Neural cell (in vitro differentiated cells): Measurements from ENCODE around the gene ANKRD65. TPM values are rescaled to one million over a fixed set of nuclear protein-coding genes. Genes with fewer than 3 reads are reported as not detected.

Experiments used
- H2AFZ ChIP-seq: fragments of 200-600, 300-800 bp; sonication (generic), shearing (Covaris generic); 2 replicates; pipeline ENCODE4 v1.6.0; 2014; ENCODE audit warnings: low read depth, mild to moderate bottlenecking, antibody characterized with exemption, low read length, moderate library complexity
- H3F3A ChIP-seq: fragments of 200-600 bp; shearing (Covaris generic); 2 replicates; pipeline ENCODE4 v1.6.1; 2016; ENCODE audit warnings: mild to moderate bottlenecking, moderate library complexity, mixed read lengths, antibody characterized with exemption, low read length; ENCODE audit not compliant: insufficient read depth, poor library complexity, severe bottlenecking
- H3K27ac ChIP-seq: fragments of 200-600, 300-800 bp; sonication (generic), shearing (Covaris generic); 2 replicates; pipeline ENCODE4 v1.5.1; 2014; ENCODE audit warnings: mild to moderate bottlenecking, low read length, moderate library complexity
- H3K27me3 ChIP-seq: fragments of 300-800, 200-600 bp; sonication (generic), shearing (Covaris generic); 2 replicates; pipeline ENCODE4 v1.6.0; 2014; ENCODE audit warnings: mild to moderate bottlenecking, low read depth, low read length, moderate library complexity; ENCODE audit not compliant: insufficient read depth
- H3K36me3 ChIP-seq: fragments of 300-800, 200-600 bp; sonication (generic), shearing (Covaris generic); 2 replicates; pipeline ENCODE4 v1.5.1; 2014; ENCODE audit warnings: mild to moderate bottlenecking, antibody characterized with exemption, low read length, moderate library complexity; ENCODE audit not compliant: insufficient read depth
- H3K4me2 ChIP-seq: fragments of 300-800, 200-600 bp; sonication (generic), shearing (Covaris generic); 2 replicates; pipeline ENCODE4 v1.6.0; 2014; ENCODE audit warnings: mild to moderate bottlenecking, low read length
- H3K4me3 ChIP-seq: fragments of 300-800, 200-600 bp; sonication (generic), shearing (Covaris generic); 2 replicates; pipeline ENCODE4 v1.5.1; 2014; ENCODE audit warnings: mild to moderate bottlenecking, low read length, moderate library complexity
- H3K79me2 ChIP-seq: fragments of 200-600 bp; shearing (Covaris generic); replicated peaks from 2 replicates; pipeline ENCODE4 v1.6.0; 2014; ENCODE audit warnings: mild to moderate bottlenecking, low read length, moderate library complexity; ENCODE audit not compliant: insufficient read depth
- H3K9ac ChIP-seq: fragments of 300-800, 200-600 bp; sonication (generic), shearing (Covaris generic); 2 replicates; pipeline ENCODE4 v1.6.1; 2016; ENCODE audit warnings: mild to moderate bottlenecking, low read length, mixed read lengths
- H3K9me2 ChIP-seq: fragments of 200-600 bp; shearing (Covaris generic); 2 replicates; pipeline ENCODE4 v1.6.1; 2016; ENCODE audit warnings: mild to moderate bottlenecking, low read length, mixed read lengths; ENCODE audit not compliant: insufficient read depth
- H3K9me3 ChIP-seq: fragments of 200-600, 300-800 bp; sonication (generic), shearing (Covaris generic); 2 replicates; pipeline ENCODE4 v1.6.1; 2016; ENCODE audit warnings: mild to moderate bottlenecking, mixed run types, low read length, moderate library complexity, mixed read lengths
- H4K20me1 ChIP-seq: fragments of 200-600 bp; shearing (Covaris generic); 2 replicates; pipeline ENCODE4 v1.6.1; 2016; ENCODE audit warnings: mild to moderate bottlenecking, mixed run types; ENCODE audit not compliant: insufficient read depth
- CTCF ChIP-seq: fragments of 450-650 bp; IDR thresholded peaks from 2 replicates; pipeline ENCODE4 v1.5.1; 2014; ENCODE audit warnings: antibody characterized with exemption, mild to moderate bottlenecking, moderate library complexity; ENCODE audit not compliant: poor library complexity, severe bottlenecking
- EP300 ChIP-seq: fragments of 450-650 bp; conservative IDR thresholded peaks from 2 replicates; pipeline ENCODE4 v1.6.1; 2014; ENCODE audit warnings: antibody characterized with exemption, mild to moderate bottlenecking, moderate library complexity; ENCODE audit not compliant: poor library complexity, severe bottlenecking
- EZH2 ChIP-seq: fragments of 200-600, 300-800 bp; shearing (Covaris generic), sonication (generic); IDR thresholded peaks from 2 replicates; pipeline ENCODE4 v1.6.1; 2014; ENCODE audit warnings: antibody characterized with exemption, low read length, borderline replicate concordance, mild to moderate bottlenecking; ENCODE audit not compliant: insufficient read depth, poor library complexity, severe bottlenecking
- MXI1 ChIP-seq: fragments of 450-650 bp; conservative IDR thresholded peaks from 2 replicates; pipeline ENCODE4 v1.6.1; 2014; ENCODE audit warnings: antibody characterized with exemption, mild to moderate bottlenecking; ENCODE audit not compliant: poor library complexity, severe bottlenecking
- POLR2AphosphoS5 ChIP-seq: IDR thresholded peaks from 2 replicates; pipeline ENCODE4 v1.6.1; 2012
- RAD21 ChIP-seq: fragments of 450-650 bp; conservative IDR thresholded peaks from 2 replicates; pipeline ENCODE4 v1.6.1; 2014; ENCODE audit warnings: antibody characterized with exemption, mild to moderate bottlenecking, moderate library complexity
- REST ChIP-seq: IDR thresholded peaks from 2 replicates; pipeline ENCODE4 v1.6.1; 2012; ENCODE audit warnings: borderline replicate concordance
- SMC3 ChIP-seq: fragments of 450-650 bp; conservative IDR thresholded peaks from 2 replicates; pipeline ENCODE4 v1.6.1; 2014; ENCODE audit warnings: antibody characterized with exemption, mild to moderate bottlenecking, moderate library complexity; ENCODE audit not compliant: poor library complexity
- TAF1 ChIP-seq: IDR thresholded peaks from 2 replicates; pipeline ENCODE4 v1.6.1; 2012; ENCODE audit warnings: low read depth
- polyA plus RNA-seq: library from polyadenylated mRNA; depleted of rRNA; stranded (reverse); fragments of >200 nt; gene quantifications from 2 replicates; pipeline ENCODE4 v1.2.3, GENCODE V29; 2014

ANKRD65 gene
- polyA plus RNA-seq, 1 donor from 2014 or later: not detected

GRCh38 chr1:1427106-1427819 is 6.2 kb upstream of the ANKRD65 start:
- H3K4me2 ChIP-seq: no peak overlapping the region

More at GRCh38 chr1:1427106-1427819, 6.2 kb upstream of the ANKRD65 start:
- Histone ChIP-seq H3K9ac (peak overlapping the region; percentile 56), H3K9me3 (no peaks in the 10 kb centered on the region), H3K4me3 (peak overlapping the region; percentile 43), H3K36me3 (no peaks in the 10 kb centered on the region), H3K27ac (no peak overlapping the region), H3K79me2 (no peaks in the 10 kb centered on the region), H3F3A (no peaks in the 10 kb centered on the region), H2AFZ (no peak overlapping the region), H3K27me3 (no peaks in the 10 kb centered on the region), H4K20me1 (no peaks in the 10 kb centered on the region), H3K9me2 (no peaks in the 10 kb centered on the region)
- TF ChIP-seq POLR2AphosphoS5 (no peak), EP300 (no peak), MXI1 (no peak), REST (no peak), CTCF (no peak), SMC3 (no peak), TAF1 (no peak), RAD21 (no peak), EZH2 (no peak)
